Lower leg skin (tissue), 3 donors: ENCODE results near the gene CAPN15.

Source experiments
- CTCF ChIP-seq, 3 donors: fragments of 450-650 bp; IDR thresholded peaks; one replicate each; pipeline ENCODE4 v1.5.1; 2016; ENCODE audit warnings: antibody characterized with exemption in 3 of 3, mild to moderate bottlenecking in 3 of 3, moderate library complexity in 2 of 3
- POLR2A ChIP-seq, 2 donors: fragments of 450-650 bp; IDR thresholded peaks; one replicate each; pipeline ENCODE4 v1.6.1; 2016 to 2017; ENCODE audit warnings: antibody characterized with exemption in 2 of 2, mild to moderate bottlenecking in 1 of 2, moderate library complexity in 1 of 2

GRCh38 chr16:583470-583814 is 55.9 kb downstream of the CAPN15 start:
- TF ChIP-seq POLR2A (IDR thresholded peaks at IDR 0.05) (no peak), CTCF (IDR thresholded peaks at IDR 0.05) (no peak)
